Chondrocyte (in vitro differentiated cells): ENCODE results near the gene PWWP2B. TPM values are rescaled to one million over a fixed set of nuclear protein-coding genes. Genes with fewer than 3 reads are reported as not detected.
"Not testable (repeated sequence)": the region's sequence is repeated elsewhere in the genome, so short reads cannot be mapped to it uniquely, and the experiment has no call there.

Source experiments
- DNase-seq: peaks from one replicate; pipeline ENCODE4 v3.0.0; 2021; ENCODE audit warnings: mixed read lengths, low spot score
- H3K27ac Mint-ChIP-seq: one replicate; pipeline ENCODE4 v1.8.0; 2021; ENCODE audit warnings: mild to moderate bottlenecking, moderate library complexity, mixed read lengths; ENCODE audit not compliant: unreplicated experiment
- H3K27me3 Mint-ChIP-seq: 2 replicates; pipeline ENCODE4 v1.8.0; 2021; ENCODE audit warnings: low read depth, mixed read lengths
- H3K36me3 Mint-ChIP-seq: 2 replicates; pipeline ENCODE4 v1.8.0; 2021; ENCODE audit warnings: low read depth, mixed read lengths
- H3K4me1 Mint-ChIP-seq: 2 replicates; pipeline ENCODE4 v1.8.0; 2021; ENCODE audit warnings: low read depth, mild to moderate bottlenecking, mixed read lengths
- H3K4me3 Mint-ChIP-seq: one replicate; pipeline ENCODE4 v1.8.0; 2021; ENCODE audit warnings: mild to moderate bottlenecking, moderate library complexity, mixed read lengths; ENCODE audit not compliant: unreplicated experiment
- H3K9me3 Mint-ChIP-seq: 2 replicates; pipeline ENCODE4 v1.8.0; 2021; ENCODE audit warnings: low read depth, mixed read lengths
- total RNA-seq: library from RNA; stranded (reverse); gene quantifications from 3 replicates; pipeline ENCODE4 v1.2.1, GENCODE V29; 2021
- TF ChIP-seq, protein P1 (sequence below): fragments of 200-600 bp; sonication (generic); IDR thresholded peaks from 2 replicates; pipeline ENCODE4 v1.5.0; 2021; ENCODE audit warnings: antibody characterized with exemption, mild to moderate bottlenecking, moderate library complexity

PWWP2B gene
- total RNA-seq, 1 donor from 2014 or later, result 13.2 TPM

DNA sequence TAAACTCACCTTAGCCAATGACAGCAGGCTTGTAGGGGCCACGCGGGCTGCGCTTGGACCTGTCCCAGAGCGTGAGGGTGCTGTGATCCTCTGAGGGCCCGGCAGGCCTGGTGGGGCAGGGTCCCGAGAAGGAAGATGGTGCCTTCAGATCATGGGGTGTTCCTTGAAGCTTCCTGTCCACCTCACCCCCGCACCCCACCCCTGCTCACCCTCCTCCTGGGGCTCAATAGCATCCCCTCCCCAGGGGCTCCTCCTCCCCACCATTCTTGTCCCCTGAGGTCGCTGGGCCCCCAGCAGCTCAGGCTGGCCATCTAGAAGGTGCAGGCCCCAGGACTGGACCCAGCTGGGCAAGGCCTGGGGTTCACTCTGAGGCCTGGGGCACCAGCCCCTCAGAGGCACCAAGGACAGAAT, 33.9 kb downstream of the PWWP2B start:
- DNase-seq, result no peak
- Mint-ChIP-seq H3K4me3 (no peak overlapping the region), H3K27ac (no peak overlapping the region), H3K27me3 (no peaks in the 10 kb centered on the region), H3K36me3 (no peaks in the 10 kb centered on the region), H3K9me3 (no peaks in the 10 kb centered on the region), H3K4me1 (no peaks in the 10 kb centered on the region)
- TF ChIP-seq, protein P1, sequence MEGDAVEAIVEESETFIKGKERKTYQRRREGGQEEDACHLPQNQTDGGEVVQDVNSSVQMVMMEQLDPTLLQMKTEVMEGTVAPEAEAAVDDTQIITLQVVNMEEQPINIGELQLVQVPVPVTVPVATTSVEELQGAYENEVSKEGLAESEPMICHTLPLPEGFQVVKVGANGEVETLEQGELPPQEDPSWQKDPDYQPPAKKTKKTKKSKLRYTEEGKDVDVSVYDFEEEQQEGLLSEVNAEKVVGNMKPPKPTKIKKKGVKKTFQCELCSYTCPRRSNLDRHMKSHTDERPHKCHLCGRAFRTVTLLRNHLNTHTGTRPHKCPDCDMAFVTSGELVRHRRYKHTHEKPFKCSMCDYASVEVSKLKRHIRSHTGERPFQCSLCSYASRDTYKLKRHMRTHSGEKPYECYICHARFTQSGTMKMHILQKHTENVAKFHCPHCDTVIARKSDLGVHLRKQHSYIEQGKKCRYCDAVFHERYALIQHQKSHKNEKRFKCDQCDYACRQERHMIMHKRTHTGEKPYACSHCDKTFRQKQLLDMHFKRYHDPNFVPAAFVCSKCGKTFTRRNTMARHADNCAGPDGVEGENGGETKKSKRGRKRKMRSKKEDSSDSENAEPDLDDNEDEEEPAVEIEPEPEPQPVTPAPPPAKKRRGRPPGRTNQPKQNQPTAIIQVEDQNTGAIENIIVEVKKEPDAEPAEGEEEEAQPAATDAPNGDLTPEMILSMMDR, result no peak

DNA sequence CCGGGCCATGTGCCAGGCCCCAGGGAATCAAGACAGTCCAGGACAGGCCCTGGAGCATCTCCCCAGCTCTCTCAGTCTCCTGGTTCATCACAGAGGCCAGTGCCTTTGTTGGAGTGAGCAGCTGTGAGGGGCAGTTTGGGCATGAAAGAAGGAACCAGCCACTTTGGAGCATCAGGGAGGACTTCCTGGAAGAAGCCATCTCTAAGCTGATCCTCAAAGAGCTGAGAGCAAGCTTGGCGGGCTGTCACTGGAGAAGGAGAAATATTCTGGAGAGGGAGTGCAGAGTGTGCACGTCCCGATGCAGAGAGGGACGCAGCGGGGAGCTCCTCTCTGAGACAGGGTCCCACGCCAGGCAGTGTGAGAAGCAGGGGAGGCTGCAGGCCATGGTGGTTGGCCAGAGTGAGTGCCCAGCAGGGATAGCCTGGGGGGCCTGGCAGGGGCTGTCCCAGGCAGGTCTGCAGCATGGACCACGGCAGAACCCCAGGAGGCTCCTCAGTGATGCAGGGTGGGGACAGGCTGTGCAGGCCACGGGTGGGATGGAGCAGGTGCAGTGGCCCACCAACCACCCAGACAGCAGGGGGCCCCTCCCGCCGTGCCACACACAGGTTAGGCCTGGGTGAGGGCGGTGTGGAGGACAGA, 34.7 kb downstream of the PWWP2B start:
- TF ChIP-seq, protein P1, result no peak
- no peak for DNase-seq
- H3K4me3 Mint-ChIP-seq, result no peak overlapping the region
- no peak overlapping the region for H3K27ac Mint-ChIP-seq
- no peaks in the 10 kb centered on the region for H3K9me3 Mint-ChIP-seq
- no peaks in the 10 kb centered on the region for H3K36me3 Mint-ChIP-seq
- no peaks in the 10 kb centered on the region for H3K27me3 Mint-ChIP-seq
- no peaks in the 10 kb centered on the region for H3K4me1 Mint-ChIP-seq

DNA sequence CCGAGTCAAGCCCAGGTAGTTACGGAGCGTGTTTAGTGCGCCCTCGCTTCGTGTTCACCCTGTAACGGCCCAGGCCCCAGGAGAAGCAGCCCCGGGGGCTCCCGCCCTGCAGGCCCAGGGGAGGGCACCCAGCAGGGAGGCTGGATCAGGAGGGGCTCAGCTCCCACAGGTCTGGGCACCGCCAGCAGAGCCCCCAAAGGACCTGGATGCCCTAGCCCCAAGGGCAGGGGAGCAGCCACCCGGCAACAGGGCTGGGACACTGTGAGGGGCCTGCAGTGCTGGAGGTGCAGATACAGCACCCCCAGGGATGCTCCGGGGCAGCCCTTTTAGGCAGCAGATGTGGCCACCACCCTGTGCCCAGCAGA, 35.2 kb downstream of the PWWP2B start:
- Mint-ChIP-seq H3K4me3 (no peak overlapping the region), H3K4me1 (no peaks in the 10 kb centered on the region), H3K36me3 (no peaks in the 10 kb centered on the region), H3K27me3 (no peaks in the 10 kb centered on the region), H3K9me3 (no peaks in the 10 kb centered on the region), H3K27ac (no peak overlapping the region)
- DNase-seq, result no peak
- TF ChIP-seq, protein P1, result no peak

DNA sequence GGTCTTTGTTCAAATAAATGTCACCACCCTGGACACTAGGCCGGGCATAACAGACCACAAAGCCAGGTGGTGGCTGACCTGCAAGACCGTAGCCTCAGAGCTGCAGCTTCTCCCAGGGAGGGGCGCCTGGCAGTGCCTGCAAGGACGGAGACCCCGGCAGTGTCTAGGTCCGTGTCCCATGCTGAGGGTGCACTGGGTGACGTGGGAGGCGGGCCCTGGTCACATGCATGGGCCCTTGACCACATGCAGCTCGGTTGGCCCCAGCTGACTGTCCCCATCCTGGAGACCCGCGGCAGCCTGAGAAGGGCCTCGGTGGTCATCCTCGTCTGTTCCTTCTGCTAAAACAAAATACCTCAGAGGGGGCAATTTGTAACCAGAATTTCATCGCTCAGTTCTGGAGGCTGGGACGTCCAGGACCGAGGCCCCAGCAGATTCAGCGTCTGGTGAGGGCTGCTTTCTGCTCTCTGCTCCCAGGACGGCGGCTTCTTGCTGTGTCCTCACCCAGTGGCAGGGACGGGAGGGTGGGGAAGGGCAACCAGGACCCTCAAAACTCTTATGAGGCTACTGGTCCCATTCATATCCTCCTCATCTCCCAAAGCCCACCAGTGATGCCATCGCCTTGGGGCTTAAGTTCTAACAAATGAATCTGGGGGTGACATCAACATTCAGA, 36.8 kb downstream of the PWWP2B start:
- Mint-ChIP-seq H3K36me3 (no peaks in the 10 kb centered on the region), H3K4me3 (no peak overlapping the region), H3K4me1 (peaks cover under 1% of the 10 kb centered on the region), H3K27ac (no peak overlapping the region), H3K27me3 (no peaks in the 10 kb centered on the region), H3K9me3 (no peaks in the 10 kb centered on the region)
- TF ChIP-seq, protein P1, result no peak
- DNase-seq, result no peak

DNA sequence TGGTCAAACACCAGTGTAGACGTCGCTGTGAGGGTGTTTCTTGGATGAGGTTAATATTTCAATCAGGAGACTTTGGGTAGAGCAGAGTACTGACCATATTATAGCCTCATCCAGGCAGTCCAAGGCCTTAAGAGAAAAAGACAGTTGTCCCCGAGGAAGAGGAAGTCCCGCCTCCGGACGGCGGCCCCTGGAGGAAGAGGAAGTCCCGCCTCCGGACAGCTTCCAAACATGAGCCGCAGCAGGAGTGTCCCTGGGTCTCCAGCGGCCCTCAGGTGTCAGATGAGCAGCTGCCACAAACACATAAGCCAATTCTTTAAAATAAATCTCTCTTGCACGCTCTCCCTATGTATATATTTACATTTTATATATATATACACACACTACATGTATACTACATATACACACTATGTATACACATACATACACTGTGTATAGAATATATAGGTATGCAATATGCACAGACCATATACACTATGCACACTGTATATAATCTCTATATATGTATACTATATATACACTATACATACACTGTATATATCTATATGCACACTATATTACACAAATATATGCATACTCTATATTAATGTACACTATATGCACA, 37.5 kb downstream of the PWWP2B start:
- Mint-ChIP-seq H3K27ac (no peak overlapping the region), H3K9me3 (no peaks in the 10 kb centered on the region), H3K4me3 (no peak overlapping the region), H3K27me3 (no peaks in the 10 kb centered on the region), H3K36me3 (no peaks in the 10 kb centered on the region), H3K4me1 (peaks cover 6% of the 10 kb centered on the region)
- TF ChIP-seq, protein P1, result no peak
- no peak for DNase-seq

DNA sequence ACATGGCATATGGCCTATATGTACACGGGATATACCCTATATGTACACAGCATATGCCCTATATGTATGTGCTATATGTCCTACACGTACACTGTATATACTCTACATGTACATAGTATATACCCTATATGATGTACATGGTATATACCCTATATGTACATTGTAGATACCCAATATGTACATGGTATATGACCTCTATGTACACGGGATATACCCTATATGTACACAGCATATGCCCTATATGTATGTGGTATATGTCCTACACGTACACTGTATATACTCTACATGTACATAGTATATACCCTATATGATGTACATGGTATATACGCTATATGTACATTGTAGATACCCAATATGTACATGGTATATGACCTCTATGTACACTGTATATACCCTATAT, 38.3 kb downstream of the PWWP2B start:
- not testable (repeated sequence) for H3K36me3 Mint-ChIP-seq, H3K4me1 Mint-ChIP-seq, H3K4me3 Mint-ChIP-seq, H3K27ac Mint-ChIP-seq, DNase-seq, H3K27me3 Mint-ChIP-seq, H3K9me3 Mint-ChIP-seq

DNA sequence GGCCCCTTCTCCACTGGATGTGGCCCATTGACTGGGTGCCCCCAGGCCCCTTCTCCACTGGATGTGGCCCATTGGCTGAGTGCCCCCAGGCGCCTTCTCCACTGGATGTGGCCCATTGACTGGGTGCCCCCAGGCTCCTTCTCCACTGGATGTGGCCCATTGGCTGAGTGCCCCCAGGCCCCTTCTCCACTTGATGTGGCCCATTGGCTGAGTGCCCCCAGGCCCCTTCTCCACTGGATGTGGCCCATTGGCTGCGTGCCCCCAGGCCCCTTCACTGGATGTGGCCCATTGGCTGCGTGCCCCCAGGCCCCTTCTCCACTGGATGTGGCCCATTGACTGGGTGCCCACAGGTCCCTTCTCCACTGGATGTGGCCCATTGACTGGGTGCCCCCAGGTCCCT, 39.1 kb downstream of the PWWP2B start:
- not testable (repeated sequence) for H3K27me3 Mint-ChIP-seq, DNase-seq, H3K4me1 Mint-ChIP-seq, H3K27ac Mint-ChIP-seq, H3K9me3 Mint-ChIP-seq, H3K36me3 Mint-ChIP-seq, H3K4me3 Mint-ChIP-seq
